ENCODE data around the gene CELSR1. TPM values are rescaled to one million over a fixed set of nuclear protein-coding genes. Genes with fewer than 3 reads are reported as not detected.

The CELSR1 gene
- total RNA-seq, 1 donor from 2014 or later = 2.1 TPM

DNA sequence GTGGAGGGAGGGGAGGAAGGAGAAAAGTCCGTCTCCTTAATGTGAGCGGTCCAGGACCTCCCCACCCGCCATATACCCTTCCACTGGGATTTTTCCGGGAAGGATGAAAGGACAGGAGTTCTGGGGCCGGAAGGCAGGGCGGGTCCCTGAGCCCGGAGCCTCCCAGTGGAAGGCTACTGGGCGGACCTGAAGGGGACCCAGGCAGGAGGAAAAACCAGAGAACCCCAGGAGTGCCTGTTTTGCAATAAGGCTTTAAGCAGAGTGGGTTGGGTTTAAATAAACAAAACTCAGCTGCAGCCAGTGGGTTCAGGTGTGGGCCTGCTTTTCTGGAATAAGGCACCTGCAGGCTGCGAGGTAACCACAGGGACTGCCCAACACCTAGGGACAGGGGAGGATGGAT, 1.7 kb upstream of the CELSR1 start:
- Histone ChIP-seq H3K27me3 (ENCODE audit: control insufficient read depth in 3 of 3, insufficient read depth in 3 of 3, low read length in 3 of 3) (peaks cover 25 to 61% (median 51%) of the 10 kb centered on the region in 3 donors), H3K4me3 (ENCODE audit: low read length in 3 of 3) (no peak overlapping the region), H3K4me1 (ENCODE audit: control insufficient read depth in 3 of 3, insufficient read depth in 3 of 3, low read length in 3 of 3) (peaks cover 2 to 10% (median 8%) of the 10 kb centered on the region in 3 donors), H3K36me3 (ENCODE audit: control insufficient read depth in 3 of 3, insufficient read depth in 3 of 3, low read length in 3 of 3) (no peaks in the 10 kb centered on the region), H3K27ac (ENCODE audit: low read depth, low read length) (no peak overlapping the region), H3K9ac (ENCODE audit: low read depth in 1 of 3, low read length in 3 of 3) (no peak overlapping the region), H3K9me3 (ENCODE audit: control insufficient read depth in 3 of 3, low read length in 3 of 3) (no peaks in the 10 kb centered on the region)

DNA sequence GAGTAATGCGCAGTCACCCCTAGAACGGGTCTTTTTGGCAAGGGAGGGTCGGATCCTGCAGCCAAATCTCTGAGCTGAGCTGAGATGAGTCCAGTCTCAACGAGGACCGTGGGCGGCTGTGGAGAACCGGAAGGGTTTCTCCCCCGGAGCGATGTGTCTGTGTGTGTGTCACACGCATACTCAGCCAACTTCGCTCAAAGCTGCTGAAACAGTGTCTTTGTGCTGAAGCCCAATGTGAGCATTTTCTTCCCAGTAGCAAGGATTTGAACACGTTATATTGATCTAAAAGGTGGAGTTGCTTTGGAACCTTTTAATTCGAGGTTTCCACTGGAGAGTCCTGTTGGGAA, 1.4 kb upstream of the CELSR1 start:
- Histone ChIP-seq H3K9me3 (ENCODE audit: control insufficient read depth in 3 of 3, low read length in 3 of 3) (peaks cover 0 to 2% (median 0%) of the 10 kb centered on the region in 3 donors), H3K27me3 (ENCODE audit: control insufficient read depth in 3 of 3, insufficient read depth in 3 of 3, low read length in 3 of 3) (peaks cover 25 to 61% (median 53%) of the 10 kb centered on the region in 3 donors), H3K4me3 (ENCODE audit: low read length in 3 of 3) (peak overlapping the region in 1 of 3 donors; percentile 13), H3K36me3 (ENCODE audit: control insufficient read depth in 3 of 3, insufficient read depth in 3 of 3, low read length in 3 of 3) (no peaks in the 10 kb centered on the region), H3K4me1 (ENCODE audit: control insufficient read depth in 3 of 3, insufficient read depth in 3 of 3, low read length in 3 of 3) (peaks cover 2 to 10% (median 8%) of the 10 kb centered on the region in 3 donors), H3K27ac (ENCODE audit: low read depth, low read length) (no peak overlapping the region), H3K9ac (ENCODE audit: low read depth in 1 of 3, low read length in 3 of 3) (no peak overlapping the region)

DNA sequence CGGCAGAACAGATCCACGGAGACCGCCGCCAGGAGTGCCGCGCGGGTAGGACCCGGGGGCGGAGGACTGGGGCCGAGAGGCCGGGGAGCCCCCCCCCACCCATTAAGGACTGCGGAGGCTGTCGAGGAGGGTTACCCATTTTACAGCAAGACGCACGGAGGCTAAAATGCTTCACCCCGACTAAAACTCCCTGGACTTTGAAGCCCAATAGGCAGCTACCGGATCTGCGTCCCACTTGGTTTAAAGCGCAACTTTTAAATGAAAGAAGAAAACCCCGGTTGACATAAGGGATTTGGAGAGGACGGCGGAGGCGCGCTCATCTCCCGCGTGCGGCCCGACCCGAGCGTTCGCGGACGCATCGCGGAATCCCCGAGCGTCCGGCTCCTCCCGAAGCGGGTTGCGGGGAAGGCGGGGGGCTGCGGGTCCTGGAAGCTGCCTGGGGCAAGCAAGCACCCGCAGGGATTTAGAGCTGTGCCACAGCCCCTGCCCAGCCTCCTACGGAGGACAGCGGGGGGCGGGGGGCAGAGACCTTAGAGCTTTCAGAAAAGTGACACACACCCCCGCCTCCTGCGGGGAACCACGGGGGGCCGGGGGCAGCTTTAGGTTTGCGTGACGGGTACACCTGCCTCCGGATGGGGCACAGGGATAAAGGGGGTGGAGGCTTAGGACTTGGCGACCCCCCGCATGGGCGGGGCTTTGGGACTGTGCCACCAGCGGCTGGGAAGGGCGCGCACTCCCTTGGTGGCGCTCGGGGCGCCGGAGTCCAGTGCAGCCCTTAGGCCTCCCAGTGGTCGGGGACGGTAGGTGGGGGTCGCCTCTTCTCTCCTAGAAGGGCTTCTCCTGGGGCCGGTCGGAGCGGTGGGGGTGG, 760 bp upstream of the CELSR1 start:
- peaks cover 2 to 10% (median 8%) of the 10 kb centered on the region in 3 donors for H3K4me1 ChIP-seq (ENCODE audit: control insufficient read depth in 3 of 3, insufficient read depth in 3 of 3, low read length in 3 of 3)
- peak overlapping the region in 1 of 3 donors; percentile 22 for H3K4me3 ChIP-seq (ENCODE audit: low read length in 3 of 3)
- no peaks in the 10 kb centered on the region for H3K36me3 ChIP-seq (ENCODE audit: control insufficient read depth in 3 of 3, insufficient read depth in 3 of 3, low read length in 3 of 3)
- H3K9ac ChIP-seq (ENCODE audit: low read depth in 1 of 3, low read length in 3 of 3) = no peak overlapping the region
- H3K27me3 ChIP-seq (ENCODE audit: control insufficient read depth in 3 of 3, insufficient read depth in 3 of 3, low read length in 3 of 3) = peaks cover 25 to 61% (median 53%) of the 10 kb centered on the region in 3 donors
- H3K9me3 ChIP-seq (ENCODE audit: control insufficient read depth in 3 of 3, low read length in 3 of 3) = peaks cover 0 to 2% (median 0%) of the 10 kb centered on the region in 3 donors
- no peak overlapping the region for H3K27ac ChIP-seq (ENCODE audit: low read depth, low read length)

- H3K27ac ChIP-seq (ENCODE audit: low read depth, low read length) = no peak overlapping the region
- no peak overlapping the region for H3K9ac ChIP-seq (ENCODE audit: low read depth in 1 of 3, low read length in 3 of 3)
- peaks cover 25 to 52% (median 42%) of the 10 kb centered on the region in 3 donors for H3K27me3 ChIP-seq (ENCODE audit: control insufficient read depth in 3 of 3, insufficient read depth in 3 of 3, low read length in 3 of 3)
Measured at GRCh38 chr22:46536537-46537224, 739 bp downstream of the CELSR1 start.

DNA sequence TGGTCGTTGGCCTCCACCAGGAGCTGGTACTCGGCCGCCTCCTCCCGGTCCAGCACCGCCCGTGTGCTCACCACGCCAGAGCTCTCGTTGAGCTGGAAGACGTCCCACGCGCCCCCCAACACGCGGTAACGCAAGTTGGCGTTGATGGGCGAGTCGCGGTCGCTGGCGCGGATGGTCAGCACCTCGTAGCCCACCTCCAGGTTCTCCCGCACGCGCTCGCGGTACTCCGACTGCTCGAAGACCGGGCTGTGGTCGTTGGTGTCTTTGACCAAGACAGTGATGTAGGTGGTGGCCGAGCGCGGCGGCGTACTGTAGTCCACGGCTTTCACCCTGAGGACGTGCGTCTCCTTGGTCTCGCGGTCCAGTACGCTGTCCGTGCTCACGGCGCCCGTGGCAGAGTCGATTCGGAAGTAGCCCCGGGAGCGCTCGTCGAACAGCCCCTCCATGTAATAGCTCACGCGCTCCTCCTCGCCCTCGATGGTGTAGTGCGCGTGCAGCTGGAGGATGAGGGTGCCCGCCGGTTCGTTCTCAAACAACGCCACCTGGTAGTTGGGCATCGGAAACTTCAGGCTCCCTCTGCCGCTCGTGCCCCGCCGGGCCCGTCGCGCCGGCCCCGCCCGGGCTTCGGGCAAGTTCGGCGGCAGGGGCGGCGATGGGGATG, 1.4 kb downstream of the CELSR1 start:
- Histone ChIP-seq H3K4me3 (ENCODE audit: low read length in 3 of 3) (no peak overlapping the region), H3K4me1 (ENCODE audit: control insufficient read depth in 3 of 3, insufficient read depth in 3 of 3, low read length in 3 of 3) (peaks cover 2 to 10% (median 8%) of the 10 kb centered on the region in 3 donors), H3K9ac (ENCODE audit: low read depth in 1 of 3, low read length in 3 of 3) (no peak overlapping the region), H3K27me3 (ENCODE audit: control insufficient read depth in 3 of 3, insufficient read depth in 3 of 3, low read length in 3 of 3) (peaks cover 25 to 52% (median 38%) of the 10 kb centered on the region in 3 donors), H3K27ac (ENCODE audit: low read depth, low read length) (no peak overlapping the region), H3K36me3 (ENCODE audit: control insufficient read depth in 3 of 3, insufficient read depth in 3 of 3, low read length in 3 of 3) (no peaks in the 10 kb centered on the region), H3K9me3 (ENCODE audit: control insufficient read depth in 3 of 3, low read length in 3 of 3) (peaks cover 0 to 2% (median 0%) of the 10 kb centered on the region in 3 donors)

More at GRCh38 chr22:46536537-46537224, 739 bp downstream of the CELSR1 start:
- Histone ChIP-seq H3K4me3 (ENCODE audit: low read length in 3 of 3) (no peak overlapping the region), H3K36me3 (ENCODE audit: control insufficient read depth in 3 of 3, insufficient read depth in 3 of 3, low read length in 3 of 3) (no peaks in the 10 kb centered on the region), H3K9me3 (ENCODE audit: control insufficient read depth in 3 of 3, low read length in 3 of 3) (peaks cover 0 to 2% (median 0%) of the 10 kb centered on the region in 3 donors), H3K4me1 (ENCODE audit: control insufficient read depth in 3 of 3, insufficient read depth in 3 of 3, low read length in 3 of 3) (peaks cover 2 to 10% (median 8%) of the 10 kb centered on the region in 3 donors)

- Histone ChIP-seq H3K27ac (ENCODE audit: low read depth, low read length) (no peak overlapping the region), H3K9ac (ENCODE audit: low read depth in 1 of 3, low read length in 3 of 3) (no peak overlapping the region), H3K4me3 (ENCODE audit: low read length in 3 of 3) (no peak overlapping the region), H3K4me1 (ENCODE audit: control insufficient read depth in 3 of 3, insufficient read depth in 3 of 3, low read length in 3 of 3) (peaks cover 5 to 10% (median 8%) of the 10 kb centered on the region in 3 donors), H3K27me3 (ENCODE audit: control insufficient read depth in 3 of 3, insufficient read depth in 3 of 3, low read length in 3 of 3) (peaks cover 25 to 47% (median 38%) of the 10 kb centered on the region in 3 donors), H3K36me3 (ENCODE audit: control insufficient read depth in 3 of 3, insufficient read depth in 3 of 3, low read length in 3 of 3) (no peaks in the 10 kb centered on the region), H3K9me3 (ENCODE audit: control insufficient read depth in 3 of 3, low read length in 3 of 3) (peaks cover 0 to 2% (median 0%) of the 10 kb centered on the region in 3 donors)
Measured at GRCh38 chr22:46534901-46535630, 2.4 kb downstream of the CELSR1 start.

- Histone ChIP-seq H3K4me1 (ENCODE audit: control insufficient read depth in 3 of 3, insufficient read depth in 3 of 3, low read length in 3 of 3) (peaks cover 5 to 10% (median 8%) of the 10 kb centered on the region in 3 donors), H3K36me3 (ENCODE audit: control insufficient read depth in 3 of 3, insufficient read depth in 3 of 3, low read length in 3 of 3) (no peaks in the 10 kb centered on the region), H3K27ac (ENCODE audit: low read depth, low read length) (no peak overlapping the region), H3K27me3 (ENCODE audit: control insufficient read depth in 3 of 3, insufficient read depth in 3 of 3, low read length in 3 of 3) (peaks cover 22 to 43% (median 31%) of the 10 kb centered on the region in 3 donors), H3K4me3 (ENCODE audit: low read length in 3 of 3) (no peak overlapping the region), H3K9ac (ENCODE audit: low read depth in 1 of 3, low read length in 3 of 3) (no peak overlapping the region), H3K9me3 (ENCODE audit: control insufficient read depth in 3 of 3, low read length in 3 of 3) (peaks cover 0 to 2% (median 0%) of the 10 kb centered on the region in 3 donors)
Measured at GRCh38 chr22:46534177-46534776, 3.1 kb downstream of the CELSR1 start.

GRCh38 chr22:46533070-46533833, 4.2 kb downstream of the CELSR1 start:
- H3K9ac ChIP-seq (ENCODE audit: low read depth in 1 of 3, low read length in 3 of 3) = no peak overlapping the region

More at GRCh38 chr22:46533070-46533833, 4.2 kb downstream of the CELSR1 start:
- Histone ChIP-seq H3K4me3 (ENCODE audit: low read length in 3 of 3) (no peak overlapping the region), H3K4me1 (ENCODE audit: control insufficient read depth in 3 of 3, insufficient read depth in 3 of 3, low read length in 3 of 3) (peaks cover 3 to 5% (median 5%) of the 10 kb centered on the region in 3 donors), H3K27ac (ENCODE audit: low read depth, low read length) (no peak overlapping the region), H3K36me3 (ENCODE audit: control insufficient read depth in 3 of 3, insufficient read depth in 3 of 3, low read length in 3 of 3) (no peaks in the 10 kb centered on the region), H3K9me3 (ENCODE audit: control insufficient read depth in 3 of 3, low read length in 3 of 3) (peaks cover 0 to 2% (median 0%) of the 10 kb centered on the region in 3 donors), H3K27me3 (ENCODE audit: control insufficient read depth in 3 of 3, insufficient read depth in 3 of 3, low read length in 3 of 3) (peaks cover 13 to 33% (median 21%) of the 10 kb centered on the region in 3 donors)
